B cell (primary cell): Measurements from ENCODE around the gene TMEM116. TPM values are rescaled to one million over a fixed set of nuclear protein-coding genes. Genes with fewer than 3 reads are reported as not detected.

Source experiments
- ATAC-seq: fragments of 200-7000 bp; cut with Tn5 transposase; one replicate; pipeline ENCODE4 v1.10.0; 2021; ENCODE audit warnings: low read depth, mild to moderate bottlenecking, moderate number of reproducible peaks, moderate library complexity
- CTCF ChIA-PET: fragments of 350-600 bp; sonication (Branson Sonifier 250); formaldehyde crosslinking; loops from one replicate; lab custom pipeline; 2021; ENCODE audit warnings: antibody characterized with exemption, inconsistent platforms; lab: Charles Lee
- POLR2A ChIA-PET: fragments of 350-600 bp; sonication (Branson Sonifier 250); formaldehyde crosslinking; loops from one replicate; lab custom pipeline; 2021; ENCODE audit warnings: antibody characterized with exemption; lab: Charles Lee
- DNase-seq: peaks from one replicate; pipeline ENCODE4 v3.0.0; 2013
- H2AFZ ChIP-seq: 2 replicates; pipeline ENCODE4 v1.6.1; 2012; ENCODE audit warnings: mild to moderate bottlenecking, low read depth, low read length; ENCODE audit not compliant: insufficient read depth, poor library complexity, severe bottlenecking
- H3K27ac ChIP-seq, 2 donors: 1 replicate in 1 of 2; 2 replicates in 1 of 2; pipeline ENCODE4 v1.5.1; 2012 to 2013; ENCODE audit warnings: low read length in 2 of 2, mild to moderate bottlenecking in 2 of 2, moderate library complexity in 1 of 2
- H3K27me3 ChIP-seq, 4 experiments: fragments of 200-600 bp in 1 of 4; sonication (generic) in 1 of 4; replicated peaks in 1 of 4; 1 replicate in 2 of 4; 2 replicates in 2 of 4; pipeline versions ENCODE4 v1.6.1 to v1.7.0; 2013 to 2016; ENCODE audit warnings: low read length in 3 of 4, mild to moderate bottlenecking in 2 of 4, mixed read lengths in 1 of 4, moderate library complexity in 1 of 4; ENCODE audit not compliant: insufficient read depth in 4 of 4, control insufficient read depth in 3 of 4; ENCODE audit errors: control extremely low read depth in 1 of 4
- H3K36me3 ChIP-seq, 2 experiments: replicated peaks in 1 of 2; 1 replicate in 1 of 2; 2 replicates in 1 of 2; pipeline versions ENCODE4 v1.6.1 to v1.7.1; 2013; ENCODE audit warnings: low read length in 1 of 2; ENCODE audit not compliant: insufficient read depth in 2 of 2, control insufficient read depth in 1 of 2; ENCODE audit errors: control extremely low read depth in 1 of 2, extremely low read depth in 1 of 2
- H3K4me1 ChIP-seq, 2 donors: fragments of 200-600 bp in 1 of 2; sonication (generic) in 1 of 2; 1 replicate in 1 of 2; 2 replicates in 1 of 2; pipeline versions ENCODE4 v1.5.1 to v1.6.1; 2013 to 2017; ENCODE audit warnings: low read length in 2 of 2; ENCODE audit not compliant: control insufficient read depth in 2 of 2, insufficient read depth in 2 of 2
- H3K4me2 ChIP-seq: replicated peaks from 2 replicates; pipeline ENCODE3; 2012; ENCODE audit warnings: mild to moderate bottlenecking, low read depth, low read length; ENCODE audit not compliant: poor library complexity, severe bottlenecking
- H3K4me3 ChIP-seq, 5 experiments: fragments of 200-600 bp in 1 of 5; sonication (generic) in 1 of 5; 1 replicate in 3 of 5; 2 replicates in 2 of 5; pipeline versions ENCODE4 v1.5.1 to v1.7.0; 2011 to 2016; ENCODE audit warnings: low read length in 4 of 5, mild to moderate bottlenecking in 4 of 5, low read depth in 2 of 5, control low read depth in 1 of 5, moderate library complexity in 1 of 5; ENCODE audit not compliant: insufficient read depth in 1 of 5; ENCODE audit errors: control extremely low read depth in 1 of 5, extremely low read depth in 1 of 5
- H3K79me2 ChIP-seq: fragments of 200-600 bp; sonication (generic); one replicate; pipeline ENCODE4 v1.6.0; 2016; ENCODE audit warnings: low read length; ENCODE audit not compliant: control insufficient read depth, insufficient read depth
- H3K9ac ChIP-seq: fragments of 200-600 bp; sonication (generic); 2 replicates; pipeline ENCODE4 v1.6.1; 2017; ENCODE audit warnings: mild to moderate bottlenecking, low read length, moderate library complexity
- H3K9me3 ChIP-seq, 3 donors: one replicate each; pipeline versions ENCODE4 v1.6.1 to v1.7.1; 2013; ENCODE audit warnings: low read length in 2 of 3; ENCODE audit not compliant: control insufficient read depth in 2 of 3, insufficient read depth in 1 of 3; ENCODE audit errors: control extremely low read depth in 1 of 3
- H4K20me1 ChIP-seq: 2 replicates; pipeline ENCODE4 v1.6.0; 2012; ENCODE audit warnings: mild to moderate bottlenecking, low read length; ENCODE audit not compliant: insufficient read depth, control insufficient read depth, poor library complexity, severe bottlenecking
- H3K27ac Mint-ChIP-seq: one replicate; pipeline ENCODE4 v1.8.0; 2021; ENCODE audit warnings: mixed read lengths
- H3K27me3 Mint-ChIP-seq: one replicate; pipeline ENCODE4 v1.8.0; 2021; ENCODE audit warnings: mixed read lengths
- H3K4me1 Mint-ChIP-seq: one replicate; pipeline ENCODE4 v1.8.0; 2021; ENCODE audit warnings: mixed read lengths
- H3K4me3 Mint-ChIP-seq: one replicate; pipeline ENCODE4 v1.8.0; 2021; ENCODE audit warnings: mixed read lengths
- H3K9me3 Mint-ChIP-seq: one replicate; pipeline ENCODE4 v1.8.0; 2022; ENCODE audit warnings: mixed read lengths; ENCODE audit not compliant: insufficient read depth
- EZH2 ChIP-seq: IDR thresholded peaks from 2 replicates; pipeline ENCODE4 v1.6.1; 2012; ENCODE audit warnings: borderline replicate concordance, low read depth, mild to moderate bottlenecking, moderate library complexity, low read length; ENCODE audit not compliant: insufficient read depth, poor library complexity, severe bottlenecking
- WGBS: methylation state at CpG from one replicate; pipeline ENCODE4 v1.1.5; 2013; ENCODE audit warnings: missing lambda C conversion rate; ENCODE audit not compliant: insufficient coverage; 5-methylcytosine and 5-hydroxymethylcytosine counted together
- intact Hi-C: fragments of 100-400 bp; cut with micrococcal nuclease; formaldehyde crosslinking; loops from one replicate; pipeline ENCODE4 v1.10.0; 2022
- polyA plus RNA-seq: library from polyadenylated mRNA; depleted of rRNA; stranded (reverse); fragments of >200 nt; gene quantifications from 2 replicates; pipeline ENCODE4 v1.2.3, GENCODE V29; 2012
- total RNA-seq, 2 donors: library from RNA; stranded (reverse); fragments of 120-200 nt in 1 of 2; gene quantifications; 1 replicate in 1 of 2; 2 replicates in 1 of 2; pipeline versions ENCODE4 v1.2.3 to v1.2.4, GENCODE V29; 2013 to 2022
- TF ChIP-seq, protein P1 (sequence below): fragments of 200-600 bp; IDR thresholded peaks from one replicate; pipeline ENCODE4 v1.8.0; 2022; ENCODE audit warnings: antibody characterized with exemption, mild to moderate bottlenecking

TMEM116 gene
- total and polyA plus RNA-seq, 2 donors (not counting 1 experiment from before 2014, with no cell fraction given) = 7.9 to 11.7 TPM

GRCh38 chr12:112018571-112019237 is 5.7 kb upstream of the TMEM116 start:
- POLR2A ChIA-PET = no interaction called here
- intact Hi-C loops = no loop called here
- H3K4me3 Mint-ChIP-seq = no peak overlapping the region
- no CpG with 5 or more reads among the region's 2 CpGs for WGBS
- CTCF ChIA-PET = no interaction called here
- no peak overlapping the region for H3K9ac ChIP-seq
- peaks cover 35 to 77% of the 10 kb centered on the region in 2 experiments for H3K36me3 ChIP-seq
- DNase-seq = no peak
- H3K4me2 ChIP-seq = peak overlapping the region; percentile 9
- ATAC-seq = no peak
- H3K27ac Mint-ChIP-seq = peak overlapping the region; percentile 51
- TF ChIP-seq, protein P1, sequence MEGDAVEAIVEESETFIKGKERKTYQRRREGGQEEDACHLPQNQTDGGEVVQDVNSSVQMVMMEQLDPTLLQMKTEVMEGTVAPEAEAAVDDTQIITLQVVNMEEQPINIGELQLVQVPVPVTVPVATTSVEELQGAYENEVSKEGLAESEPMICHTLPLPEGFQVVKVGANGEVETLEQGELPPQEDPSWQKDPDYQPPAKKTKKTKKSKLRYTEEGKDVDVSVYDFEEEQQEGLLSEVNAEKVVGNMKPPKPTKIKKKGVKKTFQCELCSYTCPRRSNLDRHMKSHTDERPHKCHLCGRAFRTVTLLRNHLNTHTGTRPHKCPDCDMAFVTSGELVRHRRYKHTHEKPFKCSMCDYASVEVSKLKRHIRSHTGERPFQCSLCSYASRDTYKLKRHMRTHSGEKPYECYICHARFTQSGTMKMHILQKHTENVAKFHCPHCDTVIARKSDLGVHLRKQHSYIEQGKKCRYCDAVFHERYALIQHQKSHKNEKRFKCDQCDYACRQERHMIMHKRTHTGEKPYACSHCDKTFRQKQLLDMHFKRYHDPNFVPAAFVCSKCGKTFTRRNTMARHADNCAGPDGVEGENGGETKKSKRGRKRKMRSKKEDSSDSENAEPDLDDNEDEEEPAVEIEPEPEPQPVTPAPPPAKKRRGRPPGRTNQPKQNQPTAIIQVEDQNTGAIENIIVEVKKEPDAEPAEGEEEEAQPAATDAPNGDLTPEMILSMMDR = no peak
- no peak for TF ChIP-seq EZH2
- no peaks in the 10 kb centered on the region for H3K27me3 ChIP-seq
- H3K27ac ChIP-seq = peak overlapping the region in 1 of 2 donors; percentile 29
- peaks cover 65% of the 10 kb centered on the region for H3K4me1 Mint-ChIP-seq
- peaks cover 0 to 10% (median 3%) of the 10 kb centered on the region in 3 donors for H3K9me3 ChIP-seq
- no peak overlapping the region for H3K4me3 ChIP-seq
- H3K4me1 ChIP-seq = peaks cover 44 to 57% of the 10 kb centered on the region in 2 donors
- peaks cover 2% of the 10 kb centered on the region for H3K9me3 Mint-ChIP-seq
- H4K20me1 ChIP-seq = peaks cover 79% of the 10 kb centered on the region
- no peaks in the 10 kb centered on the region for H3K27me3 Mint-ChIP-seq
- H2AFZ ChIP-seq = no peak overlapping the region
- peaks cover 78% of the 10 kb centered on the region for H3K79me2 ChIP-seq

DNA sequence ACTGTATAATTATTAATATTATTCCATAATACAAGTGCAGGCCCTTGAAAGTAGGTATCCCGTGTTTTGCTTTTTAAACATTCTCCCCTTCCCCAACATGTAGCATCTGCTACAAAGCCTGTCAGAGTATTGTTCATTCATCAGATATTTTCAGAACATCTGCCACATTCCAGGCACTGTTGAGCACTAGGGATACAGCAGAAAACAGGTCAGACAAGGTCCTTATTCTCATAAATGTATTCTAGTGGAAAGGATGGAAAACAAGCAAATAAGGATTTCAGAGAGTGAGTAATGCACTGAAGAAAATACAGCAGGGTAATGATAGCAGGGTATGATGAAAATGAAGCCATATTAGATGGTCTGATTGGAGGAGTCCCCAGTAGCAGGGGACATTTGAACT is 4.1 kb upstream of the TMEM116 start:
- H3K4me1 ChIP-seq = peaks cover 48 to 65% of the 10 kb centered on the region in 2 donors
- peak overlapping the region in 1 of 2 donors; percentile 41 for H3K27ac ChIP-seq
- ChIA-PET POLR2A (no interaction called here), CTCF (interaction anchor here (1.5 kb wide), 1 partner anchor 23 kb away, joined by 3 read pairs; no protein-coding TSS in a partner anchor)
- ATAC-seq (no peak), DNase-seq (no peak)
- Mint-ChIP-seq H3K9me3 (peaks cover 2% of the 10 kb centered on the region), H3K4me3 (no peak overlapping the region), H3K27ac (peak overlapping the region; percentile 68), H3K4me1 (peaks cover 65% of the 10 kb centered on the region), H3K27me3 (no peaks in the 10 kb centered on the region)
- peaks cover 70% of the 10 kb centered on the region for H4K20me1 ChIP-seq
- no peak overlapping the region for H3K9ac ChIP-seq
- TF ChIP-seq EZH2 = no peak
- TF ChIP-seq, protein P1 = no peak
- H2AFZ ChIP-seq = no peak overlapping the region
- peaks cover 81% of the 10 kb centered on the region for H3K79me2 ChIP-seq
- H3K4me2 ChIP-seq = peak overlapping the region; percentile 13
- WGBS = no CpG with 5 or more reads among the region's 1 CpG
- peaks cover 0 to 10% (median 3%) of the 10 kb centered on the region in 3 donors for H3K9me3 ChIP-seq
- intact Hi-C loops = no loop called here
- H3K4me3 ChIP-seq = no peak overlapping the region
- no peaks in the 10 kb centered on the region for H3K27me3 ChIP-seq
- peaks cover 22 to 60% of the 10 kb centered on the region in 2 experiments for H3K36me3 ChIP-seq
